B cell (primary cell): ENCODE measurements around the gene UCK1.

Experiments used
- CTCF ChIP-seq: fragments of 200-600 bp; IDR thresholded peaks from one replicate; pipeline ENCODE4 v1.8.0; 2022; ENCODE audit warnings: antibody characterized with exemption, mild to moderate bottlenecking
- EZH2 ChIP-seq: IDR thresholded peaks from 2 replicates; pipeline ENCODE4 v1.6.1; 2012; ENCODE audit warnings: borderline replicate concordance, low read depth, mild to moderate bottlenecking, moderate library complexity, low read length; ENCODE audit not compliant: insufficient read depth, poor library complexity, severe bottlenecking

GRCh38 chr9:131559421-131560000 lies 28.4 kb upstream of the UCK1 start:
- TF ChIP-seq CTCF (no peak), EZH2 (no peak)
